ENCODE results near the gene NOP10.

Gene NOP10

GRCh38 chr15:34318277-34319079, 24.5 kb downstream of the NOP10 start:
- Histone ChIP-seq H3K79me2 (ENCODE audit: insufficient read depth, low read depth) (no peaks in the 10 kb centered on the region), H3K9ac (no peak overlapping the region), H3K4me2 (no peak overlapping the region), H3K36me3 (ENCODE audit: insufficient read depth) (no peaks in the 10 kb centered on the region), H3K27me3 (ENCODE audit: insufficient read depth, low read depth) (no peaks in the 10 kb centered on the region), H4K20me1 (ENCODE audit: insufficient read depth) (no peaks in the 10 kb centered on the region), H3K4me3 (IDR thresholded peaks at IDR 0.05; ENCODE audit: insufficient read depth, low read depth, low read length) (no peak overlapping the region), H3K4me1 (ENCODE audit: low read depth, poor library complexity, severe bottlenecking) (no peaks in the 10 kb centered on the region), H2AFZ (ENCODE audit: low read depth) (no peak overlapping the region), H3K27ac (no peak overlapping the region)
- TF ChIP-seq, protein P1, sequence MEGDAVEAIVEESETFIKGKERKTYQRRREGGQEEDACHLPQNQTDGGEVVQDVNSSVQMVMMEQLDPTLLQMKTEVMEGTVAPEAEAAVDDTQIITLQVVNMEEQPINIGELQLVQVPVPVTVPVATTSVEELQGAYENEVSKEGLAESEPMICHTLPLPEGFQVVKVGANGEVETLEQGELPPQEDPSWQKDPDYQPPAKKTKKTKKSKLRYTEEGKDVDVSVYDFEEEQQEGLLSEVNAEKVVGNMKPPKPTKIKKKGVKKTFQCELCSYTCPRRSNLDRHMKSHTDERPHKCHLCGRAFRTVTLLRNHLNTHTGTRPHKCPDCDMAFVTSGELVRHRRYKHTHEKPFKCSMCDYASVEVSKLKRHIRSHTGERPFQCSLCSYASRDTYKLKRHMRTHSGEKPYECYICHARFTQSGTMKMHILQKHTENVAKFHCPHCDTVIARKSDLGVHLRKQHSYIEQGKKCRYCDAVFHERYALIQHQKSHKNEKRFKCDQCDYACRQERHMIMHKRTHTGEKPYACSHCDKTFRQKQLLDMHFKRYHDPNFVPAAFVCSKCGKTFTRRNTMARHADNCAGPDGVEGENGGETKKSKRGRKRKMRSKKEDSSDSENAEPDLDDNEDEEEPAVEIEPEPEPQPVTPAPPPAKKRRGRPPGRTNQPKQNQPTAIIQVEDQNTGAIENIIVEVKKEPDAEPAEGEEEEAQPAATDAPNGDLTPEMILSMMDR (conservative IDR thresholded peaks at IDR 0.05; ENCODE audit: low read depth, low read length): no peak

- H4K20me1 ChIP-seq (ENCODE audit: insufficient read depth): no peaks in the 10 kb centered on the region
- H3K9ac ChIP-seq: no peak overlapping the region
- no peak overlapping the region for H3K27ac ChIP-seq
- H3K4me2 ChIP-seq: no peak overlapping the region
- no peak overlapping the region for H2AFZ ChIP-seq (ENCODE audit: low read depth)
- no peaks in the 10 kb centered on the region for H3K4me1 ChIP-seq (ENCODE audit: low read depth, poor library complexity, severe bottlenecking)
- TF ChIP-seq, protein P1 (conservative IDR thresholded peaks at IDR 0.05; ENCODE audit: low read depth, low read length): no peak
- H3K79me2 ChIP-seq (ENCODE audit: insufficient read depth, low read depth): no peaks in the 10 kb centered on the region
- H3K36me3 ChIP-seq (ENCODE audit: insufficient read depth): no peaks in the 10 kb centered on the region
- H3K4me3 ChIP-seq (IDR thresholded peaks at IDR 0.05; ENCODE audit: insufficient read depth, low read depth, low read length): no peak overlapping the region
- no peaks in the 10 kb centered on the region for H3K27me3 ChIP-seq (ENCODE audit: insufficient read depth, low read depth)
Observed at GRCh38 chr15:34314491-34315490, 28.1 kb downstream of the NOP10 start.

DNA sequence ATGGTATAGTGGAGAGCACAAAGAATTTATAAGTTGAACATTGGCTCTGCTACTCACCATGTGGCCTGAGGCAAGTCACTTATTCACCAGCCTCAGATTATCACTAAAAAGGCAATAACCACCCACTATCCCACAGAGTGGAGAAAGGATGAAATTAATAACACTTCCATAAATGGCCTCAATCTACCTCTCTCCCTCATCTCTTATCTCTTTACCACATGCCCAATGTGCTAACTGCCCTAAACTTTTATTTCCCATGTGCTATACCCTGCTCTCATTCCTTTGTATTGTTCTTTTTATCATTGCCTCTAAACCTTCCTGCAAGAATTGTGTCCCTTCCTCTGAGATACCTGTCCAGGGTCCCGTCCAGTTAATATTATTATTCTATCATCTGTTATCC, 31.4 kb downstream of the NOP10 start:
- H3K79me2 ChIP-seq (ENCODE audit: insufficient read depth, low read depth): no peaks in the 10 kb centered on the region
- no peak overlapping the region for H3K4me3 ChIP-seq (IDR thresholded peaks at IDR 0.05; ENCODE audit: insufficient read depth, low read depth, low read length)
- TF ChIP-seq, protein P1 (conservative IDR thresholded peaks at IDR 0.05; ENCODE audit: low read depth, low read length): no peak
- H3K36me3 ChIP-seq (ENCODE audit: insufficient read depth): no peaks in the 10 kb centered on the region
- H2AFZ ChIP-seq (ENCODE audit: low read depth): no peak overlapping the region
- H3K27me3 ChIP-seq (ENCODE audit: insufficient read depth, low read depth): no peaks in the 10 kb centered on the region
- H3K4me1 ChIP-seq (ENCODE audit: low read depth, poor library complexity, severe bottlenecking): no peaks in the 10 kb centered on the region
- no peak overlapping the region for H3K4me2 ChIP-seq
- H3K27ac ChIP-seq: no peak overlapping the region
- no peaks in the 10 kb centered on the region for H4K20me1 ChIP-seq (ENCODE audit: insufficient read depth)
- no peak overlapping the region for H3K9ac ChIP-seq

- Histone ChIP-seq H2AFZ (ENCODE audit: low read depth) (no peak overlapping the region), H3K27ac (no peak overlapping the region), H3K79me2 (ENCODE audit: insufficient read depth, low read depth) (no peaks in the 10 kb centered on the region)
Observed at GRCh38 chr15:34304613-34305012, 38.3 kb downstream of the NOP10 start.

More at GRCh38 chr15:34304613-34305012, 38.3 kb downstream of the NOP10 start:
- H4K20me1 ChIP-seq (ENCODE audit: insufficient read depth): no peaks in the 10 kb centered on the region
- no peak overlapping the region for H3K9ac ChIP-seq
- no peaks in the 10 kb centered on the region for H3K36me3 ChIP-seq (ENCODE audit: insufficient read depth)
- H3K27me3 ChIP-seq (ENCODE audit: insufficient read depth, low read depth): no peaks in the 10 kb centered on the region
- no peaks in the 10 kb centered on the region for H3K4me1 ChIP-seq (ENCODE audit: low read depth, poor library complexity, severe bottlenecking)
- H3K4me2 ChIP-seq: no peak overlapping the region
- no peak overlapping the region for H3K4me3 ChIP-seq (IDR thresholded peaks at IDR 0.05; ENCODE audit: insufficient read depth, low read depth, low read length)
- TF ChIP-seq, protein P1 (conservative IDR thresholded peaks at IDR 0.05; ENCODE audit: low read depth, low read length): no peak
